Measurements from ENCODE around the gene ARHGEF19.
"Not testable (repeated sequence)": the region's sequence is repeated elsewhere in the genome, so short reads cannot be mapped to it uniquely, and the experiment has no call there.

Gene ARHGEF19

GRCh38 chr1:16243936-16244649, 31.6 kb upstream of the ARHGEF19 start:
- DNase-seq = peak; percentile 76

GRCh38 chr1:16243215-16243610, 30.8 kb upstream of the ARHGEF19 start:
- DNase-seq = no peak

DNA sequence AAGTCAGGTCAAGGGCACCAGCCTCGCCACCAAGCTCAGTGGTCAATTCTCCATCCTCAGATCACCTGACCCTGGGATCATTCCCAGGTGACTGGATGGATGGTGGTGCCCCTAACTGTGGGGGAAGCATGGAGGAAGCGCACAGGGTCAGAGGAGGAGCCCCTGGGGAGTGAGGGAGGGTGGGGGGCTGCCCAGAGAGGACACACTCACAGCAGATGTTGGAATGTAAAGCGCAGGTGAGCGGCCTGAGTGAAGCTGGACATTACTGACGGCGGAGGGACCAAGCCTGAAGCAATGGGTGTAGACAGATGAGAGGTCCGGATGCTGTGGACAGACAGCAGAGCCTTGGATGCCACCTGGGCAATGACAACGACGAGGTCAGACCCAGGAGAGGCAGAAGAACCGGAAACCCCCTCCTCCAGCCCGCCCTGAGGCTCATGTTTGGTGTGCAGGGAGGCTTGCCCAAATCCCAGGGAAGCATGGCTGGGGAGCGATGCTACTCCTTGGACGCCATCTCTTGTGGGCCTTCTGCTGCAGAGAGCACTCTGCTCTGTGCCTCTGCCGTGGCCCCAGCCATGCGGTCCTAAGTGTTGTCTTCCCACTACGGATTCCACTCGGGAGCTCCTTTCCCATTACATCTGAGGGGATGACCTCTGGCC, 30.2 kb upstream of the ARHGEF19 start:
- DNase-seq = no peak

DNA sequence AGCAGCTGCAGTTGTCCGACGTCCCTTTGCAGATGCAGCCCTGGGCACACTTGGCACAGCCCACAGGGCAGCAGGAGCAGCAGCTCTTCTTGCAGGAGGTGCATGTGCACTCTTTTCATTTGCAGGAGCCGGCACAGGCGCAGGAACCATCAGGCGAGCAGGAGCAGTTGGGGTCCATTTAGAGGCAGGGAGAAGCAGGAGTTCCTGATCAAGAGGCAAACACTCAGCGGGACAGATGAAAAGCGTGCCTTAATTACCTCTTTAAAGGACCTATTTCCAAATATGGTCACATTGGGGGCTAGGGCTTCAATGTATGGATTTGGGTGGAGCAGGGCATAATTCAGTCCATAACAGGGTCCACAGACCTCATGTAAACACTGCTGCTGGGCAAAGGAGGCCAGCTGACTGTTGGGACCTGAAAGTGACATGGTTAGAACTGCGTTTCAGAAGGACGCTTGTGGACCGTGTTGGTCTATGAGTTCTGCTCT, 28.8 kb upstream of the ARHGEF19 start:
- no peak for DNase-seq

GRCh38 chr1:16239972-16240491, 27.6 kb upstream of the ARHGEF19 start:
- no peak for DNase-seq

- no peak for DNase-seq
These were observed 24.9 kb upstream of the ARHGEF19 start for GRCh38 chr1:16237343-16237830.

- peak; percentile 92 for DNase-seq
These were observed 24.3 kb upstream of the ARHGEF19 start, which contains the start of gene CPLANE2 for GRCh38 chr1:16236511-16237342. Gene CPLANE2, minus strand, starts transcription at chr1:16237183. Its CDS starts 441 bp downstream, at chr1:16236742.

- no peak for DNase-seq
These were observed 23.6 kb upstream of the ARHGEF19 start for GRCh38 chr1:16235944-16236510.

GRCh38 chr1:16235347-16235746, 22.9 kb upstream of the ARHGEF19 start:
- DNase-seq = no peak

- DNase-seq = no peak
These were observed 21.0 kb upstream of the ARHGEF19 start for GRCh38 chr1:16233431-16233830.

DNA sequence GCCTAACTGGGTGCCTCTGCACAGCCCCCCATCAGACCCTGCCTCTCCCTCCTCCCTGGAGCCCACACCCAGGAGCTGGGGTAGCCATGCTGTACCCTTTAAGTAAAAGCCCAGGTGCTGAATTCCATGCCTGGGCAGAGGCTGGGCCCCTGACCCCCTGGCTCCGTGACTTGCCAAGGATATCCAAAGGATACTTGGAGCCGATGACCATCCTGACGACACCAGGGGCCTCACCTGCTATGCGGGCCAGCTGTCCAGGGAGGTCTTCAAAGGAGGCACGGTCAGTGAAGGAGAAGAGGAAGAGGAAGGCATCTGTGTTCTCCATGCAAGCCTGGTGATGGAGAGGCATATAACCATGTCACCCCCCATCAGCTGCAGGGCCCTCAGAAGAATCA, 19.9 kb upstream of the ARHGEF19 start:
- DNase-seq = no peak

GRCh38 chr1:16231331-16232315, 19.2 kb upstream of the ARHGEF19 start:
- no peak for DNase-seq

- DNase-seq = no peak
These were observed 18.3 kb upstream of the ARHGEF19 start for GRCh38 chr1:16230744-16231143.

DNA sequence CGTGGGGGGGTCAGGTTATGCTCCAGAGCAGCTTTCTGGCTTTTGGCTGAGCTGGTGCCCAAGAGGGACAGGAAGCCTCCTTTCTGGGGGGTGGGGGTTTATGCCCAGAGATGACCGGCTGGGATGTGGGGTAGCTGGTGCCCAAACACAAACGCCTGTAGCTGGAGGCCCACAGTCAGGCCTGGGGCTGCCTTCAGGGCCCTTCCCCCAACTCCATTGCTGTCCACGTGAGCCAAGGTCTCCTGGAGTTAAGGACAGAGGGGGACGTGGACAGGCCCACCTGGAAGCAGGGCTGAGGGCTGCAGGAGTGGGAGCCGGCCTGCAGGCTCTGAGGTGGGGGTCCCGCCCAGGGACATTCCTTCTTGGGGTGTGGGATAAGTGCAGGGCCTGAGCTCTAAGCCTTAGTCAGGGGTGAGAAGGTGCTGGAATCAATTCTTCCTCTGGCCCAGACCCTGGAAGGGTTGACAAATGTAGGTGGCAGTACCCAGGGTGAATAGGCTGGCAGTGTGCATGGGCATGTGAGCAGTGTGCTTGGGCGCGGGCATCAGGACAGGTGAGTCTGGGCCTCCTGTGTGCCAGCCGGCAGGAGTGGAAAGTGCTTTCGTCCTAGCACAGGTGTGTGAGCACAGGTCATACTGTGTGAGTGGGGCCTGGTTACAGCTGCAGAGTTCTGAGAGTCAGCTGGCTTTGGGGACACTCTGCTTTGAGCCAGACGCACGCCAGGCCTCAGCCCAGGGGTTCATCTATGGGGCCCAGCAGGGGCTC, 17.7 kb upstream of the ARHGEF19 start:
- no peak for DNase-seq

- DNase-seq = no peak
These were observed 14.2 kb upstream of the ARHGEF19 start for GRCh38 chr1:16226490-16227179.

DNA sequence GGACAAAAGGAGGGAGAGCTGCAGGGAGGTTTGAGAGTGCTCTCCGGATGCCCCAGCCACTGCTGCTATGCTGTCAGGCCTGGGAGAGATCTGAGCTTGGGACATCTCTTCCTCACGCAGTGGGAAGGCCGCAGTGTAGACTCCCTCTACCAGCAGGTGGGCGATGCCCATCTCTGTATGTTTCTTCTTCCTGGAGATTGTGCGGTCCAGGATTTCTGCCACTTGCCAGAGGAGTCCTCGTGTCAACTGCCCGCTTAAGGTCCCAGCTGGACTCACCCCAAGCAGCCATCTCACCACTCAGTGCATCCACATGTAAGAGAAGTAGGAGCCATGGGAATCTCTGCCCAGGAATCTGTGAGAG, 13.7 kb upstream of the ARHGEF19 start:
- DNase-seq = no peak

- no peak for DNase-seq
These were observed 12.0 kb upstream of the ARHGEF19 start for GRCh38 chr1:16224472-16224871.

GRCh38 chr1:16222716-16223115, 10.3 kb upstream of the ARHGEF19 start:
- not testable (repeated sequence) for DNase-seq

- no peak for DNase-seq
These were observed 9.0 kb upstream of the ARHGEF19 start for GRCh38 chr1:16221499-16221898.
